ENCODE results near the gene BUD31.
A peak's percentile ranks its signal among the peaks of the same experiment; 100 is the strongest.

The BUD31 gene

GRCh38 chr7:99408379-99409191, at the start of gene BUD31, which contains the start of gene PDAP1:
Gene BUD31, plus strand, starts transcription at chr7:99408969. Its CDS starts 2,124 bp downstream, at chr7:99411093.
Gene PDAP1, minus strand, starts transcription at chr7:99408597. Its CDS starts 49 bp downstream, at chr7:99408548.
- DNase-seq (ENCODE audit: low spot score), result peak; percentile 96

DNA sequence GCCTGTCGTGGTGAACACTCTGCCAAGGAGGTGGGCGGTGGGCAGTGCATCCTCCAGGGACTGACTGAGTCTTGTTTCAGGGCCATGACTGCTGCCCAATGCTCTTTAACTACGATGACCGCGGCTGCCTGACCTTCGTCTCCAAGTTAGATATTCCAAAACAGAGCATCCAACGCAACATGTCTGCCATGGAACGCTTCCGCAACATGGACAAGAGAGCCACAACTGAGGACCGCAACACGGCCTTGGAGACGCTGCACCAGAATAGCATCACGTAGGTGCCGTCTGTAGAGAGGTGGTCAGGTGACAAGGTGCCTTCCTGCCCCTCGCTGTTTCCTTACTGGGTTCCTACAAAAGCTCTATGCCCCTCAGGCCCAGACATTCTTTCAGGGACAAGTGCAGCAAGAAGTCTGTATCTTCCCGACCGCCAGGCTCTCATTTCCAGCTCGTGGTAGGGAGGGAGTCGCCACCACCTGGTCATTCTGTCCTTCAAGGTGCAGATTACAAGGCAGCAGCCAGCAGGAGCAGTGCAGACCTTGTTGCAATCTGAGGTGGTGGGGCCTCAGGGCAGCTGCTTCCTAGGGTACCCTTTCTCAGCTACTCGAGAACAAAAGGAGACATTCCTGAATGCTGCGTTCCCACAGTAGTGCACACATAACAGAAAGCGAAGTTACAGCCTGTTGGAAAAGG, 49.2 kb upstream of the BUD31 start:
- no peak for DNase-seq (ENCODE audit: low spot score)

- DNase-seq (ENCODE audit: low spot score), result peak; percentile 83
Measured at GRCh38 chr7:99362801-99363200, 46.0 kb upstream of the BUD31 start.

GRCh38 chr7:99363286-99363685, 45.5 kb upstream of the BUD31 start:
- no peak for DNase-seq (ENCODE audit: low spot score)

GRCh38 chr7:99365318-99366141, 43.2 kb upstream of the BUD31 start:
- DNase-seq (ENCODE audit: low spot score), result no peak

DNA sequence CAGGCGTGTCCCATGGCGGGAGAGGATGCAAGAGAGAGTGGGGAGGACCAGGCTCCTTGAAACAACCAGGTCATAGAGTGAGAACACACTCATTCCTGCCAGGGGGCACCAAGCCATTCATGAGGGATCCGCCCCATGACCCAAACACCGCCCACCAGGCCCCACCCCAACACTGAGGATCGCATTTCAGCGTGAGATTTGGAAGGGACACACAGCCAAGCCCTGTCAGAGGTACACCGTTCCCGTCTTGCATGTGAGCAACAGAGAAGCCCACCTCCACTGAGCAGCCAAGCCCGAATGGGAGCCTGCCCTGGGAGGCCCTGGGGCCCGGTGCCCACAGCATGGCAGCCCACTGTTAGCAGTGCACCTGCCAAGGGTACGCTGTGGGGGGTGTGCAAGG, 42.1 kb upstream of the BUD31 start:
- no peak for DNase-seq (ENCODE audit: low spot score)

GRCh38 chr7:99368750-99369389, 39.9 kb upstream of the BUD31 start:
- DNase-seq (ENCODE audit: low spot score), result no peak

- peak; percentile 59 for DNase-seq (ENCODE audit: low spot score)
Measured at GRCh38 chr7:99369767-99370391, 38.9 kb upstream of the BUD31 start.

DNA sequence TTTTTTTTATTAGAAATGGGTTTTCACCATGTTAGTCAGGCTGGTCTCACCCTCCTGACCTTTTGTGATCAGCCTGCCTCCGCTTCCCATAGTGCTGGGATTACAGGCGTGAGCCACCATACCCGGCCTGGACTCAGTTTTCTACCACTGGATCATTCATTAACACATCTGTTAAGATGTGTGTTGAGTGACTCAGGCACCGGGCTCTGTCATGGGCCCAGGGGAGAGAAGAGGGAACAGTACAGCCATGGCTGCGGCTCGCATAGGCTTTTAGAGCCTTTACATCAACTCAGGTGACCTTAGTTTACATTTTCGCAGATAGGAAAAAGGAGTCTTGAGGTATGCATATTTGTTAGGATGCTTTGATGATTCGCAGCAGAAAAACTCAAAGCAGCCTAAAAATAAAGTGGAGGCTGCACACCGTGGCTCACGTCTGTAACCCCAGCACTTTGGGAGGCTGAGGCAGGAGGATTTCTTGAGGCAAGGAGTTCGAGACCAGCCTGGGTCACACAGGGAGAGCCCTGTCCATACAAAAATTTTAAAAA, 37.3 kb upstream of the BUD31 start:
- DNase-seq (ENCODE audit: low spot score), result no peak

DNA sequence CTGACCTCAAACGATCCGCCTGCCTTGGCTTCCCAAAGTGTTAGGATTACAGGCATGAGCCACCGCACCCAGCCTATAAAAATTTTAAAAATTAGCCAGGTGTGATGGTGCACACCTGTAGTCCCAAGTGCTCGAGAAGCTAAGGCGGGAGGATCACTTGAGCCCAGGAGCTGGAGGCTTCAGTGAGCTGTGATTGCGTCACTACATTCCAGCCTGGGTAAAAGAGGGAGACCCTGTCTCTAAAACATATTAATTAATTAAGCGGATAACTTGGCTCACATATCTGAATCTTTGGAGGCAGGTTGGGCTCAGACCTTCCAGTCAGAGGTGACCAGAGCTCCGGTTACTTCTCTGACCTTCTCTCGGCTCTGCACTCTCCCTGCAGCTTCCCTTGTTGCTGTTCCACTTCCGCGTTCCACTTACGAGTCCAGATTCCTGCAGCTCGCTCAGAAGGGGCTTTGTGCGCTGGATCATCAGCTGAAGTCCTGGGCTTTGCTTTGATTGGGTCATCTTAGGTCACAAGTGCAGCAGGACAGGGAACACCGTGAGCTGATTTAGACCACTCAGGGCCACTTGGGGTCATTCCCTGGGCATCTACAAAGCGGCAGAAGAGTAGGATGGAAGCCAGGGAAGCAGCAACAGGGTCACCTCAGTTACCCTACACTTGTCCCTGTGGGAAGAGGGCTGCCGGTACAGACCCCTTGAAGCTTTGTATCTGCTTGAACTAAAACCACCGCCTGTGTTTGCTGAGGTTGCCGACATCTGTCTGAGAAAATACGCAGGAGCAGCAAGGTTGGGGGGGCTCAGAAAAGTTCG, 36.3 kb upstream of the BUD31 start:
- DNase-seq (ENCODE audit: low spot score), result no peak

- DNase-seq (ENCODE audit: low spot score), result no peak
Measured at GRCh38 chr7:99373091-99374066, 35.4 kb upstream of the BUD31 start.

- peak; percentile 94 for DNase-seq (ENCODE audit: low spot score)
Measured at GRCh38 chr7:99374111-99375064, 34.4 kb upstream of the BUD31 start, which contains the start of gene ARPC1B. Gene ARPC1B, plus strand, starts transcription at chr7:99374730. Its CDS starts 10,985 bp downstream, at chr7:99385715.

DNA sequence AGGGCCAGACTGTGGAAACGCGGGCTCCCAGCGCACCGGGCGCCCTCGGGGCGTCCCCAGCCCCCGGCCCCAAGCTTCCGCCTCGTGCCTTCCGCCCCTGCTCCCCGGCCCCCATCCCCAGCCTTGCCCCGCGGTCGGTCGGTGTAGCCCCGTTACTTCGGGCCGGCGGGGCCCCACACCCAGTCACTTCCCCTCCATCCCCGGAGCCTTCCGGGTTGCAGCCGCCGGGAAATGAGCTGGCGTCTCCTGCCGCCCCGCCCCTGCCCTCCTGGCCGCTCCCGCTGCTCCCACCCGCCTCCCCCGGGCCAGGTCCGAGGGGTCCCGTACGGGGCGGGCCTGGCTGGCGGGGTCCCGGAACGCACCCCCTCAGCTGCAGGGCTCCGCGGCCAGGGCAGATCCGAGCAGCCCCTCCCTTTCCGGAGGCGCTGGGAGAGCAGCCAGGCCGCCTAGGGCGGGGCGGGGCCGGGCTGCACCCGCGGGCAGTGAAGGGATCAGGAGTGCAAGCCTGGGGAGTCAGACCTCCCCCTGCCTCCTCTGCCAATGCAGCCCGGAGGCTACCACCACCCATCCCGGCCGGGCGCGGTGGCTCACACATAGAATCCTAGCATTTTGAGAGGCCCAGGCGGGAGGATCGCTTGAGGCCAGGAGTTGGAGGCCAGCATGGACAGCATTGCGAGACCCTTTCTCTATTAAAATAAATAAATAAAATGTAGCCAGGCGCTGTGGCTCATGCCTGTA, 33.5 kb upstream of the BUD31 start:
- peak; percentile 92 for DNase-seq (ENCODE audit: low spot score)

GRCh38 chr7:99379043-99379577, 29.7 kb upstream of the BUD31 start:
- peak; percentile 87 for DNase-seq (ENCODE audit: low spot score)

DNA sequence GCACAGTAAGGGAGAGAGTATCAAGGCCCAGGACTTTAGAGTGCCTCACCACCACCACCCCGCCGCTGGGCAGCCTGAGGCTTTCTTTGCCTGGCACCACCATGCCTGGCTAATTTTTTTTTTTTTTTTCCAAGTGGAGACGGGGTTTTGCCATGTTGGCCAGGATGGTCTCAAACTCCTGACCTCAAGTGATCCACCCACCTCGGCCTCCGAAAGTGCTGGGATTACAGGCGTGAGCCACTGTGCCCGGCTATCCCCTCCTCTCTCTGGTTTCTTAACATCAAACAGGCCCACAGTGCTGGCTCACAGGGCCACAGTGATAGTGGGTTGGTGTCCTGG, 29.1 kb upstream of the BUD31 start:
- DNase-seq (ENCODE audit: low spot score), result peak; percentile 13

GRCh38 chr7:99380032-99380822, 28.5 kb upstream of the BUD31 start:
- DNase-seq (ENCODE audit: low spot score), result no peak
